CD8-positive, alpha-beta memory T cell (primary cell): ENCODE results near the gene MX1. TPM values are rescaled to one million over a fixed set of nuclear protein-coding genes. Genes with fewer than 3 reads are reported as not detected.

ENCODE experiments used
- CTCF ChIA-PET: fragments of 350-600 bp; sonication (Branson Sonifier 250); formaldehyde crosslinking; loops from one replicate; lab custom pipeline; 2021; ENCODE audit warnings: antibody characterized with exemption; lab: Charles Lee
- POLR2A ChIA-PET: fragments of 350-600 bp; sonication (Branson Sonifier 250); formaldehyde crosslinking; loops from one replicate; lab custom pipeline; 2021; ENCODE audit warnings: antibody characterized with exemption; lab: Charles Lee
- DNase-seq, 5 donors: peaks; one replicate each; pipeline versions ENCODE4 v3.0.0 to v3.0.0-alpha.2; 2020 to 2022; ENCODE audit warnings: mixed read lengths in 1 of 5
- H3K27ac ChIP-seq: one replicate; pipeline ENCODE4 v1.7.0; 2013; ENCODE audit warnings: low read depth, mild to moderate bottlenecking, low read length, moderate library complexity
- H3K27me3 ChIP-seq: 2 replicates; pipeline ENCODE4 v1.7.0; 2013; ENCODE audit warnings: low read length, mild to moderate bottlenecking; ENCODE audit not compliant: insufficient read depth, poor library complexity, severe bottlenecking
- H3K36me3 ChIP-seq: 2 replicates; pipeline ENCODE4 v1.7.0; 2013; ENCODE audit warnings: mild to moderate bottlenecking, low read length, moderate library complexity; ENCODE audit not compliant: insufficient read depth
- H3K4me1 ChIP-seq: 2 replicates; pipeline ENCODE4 v1.7.0; 2013; ENCODE audit warnings: mild to moderate bottlenecking, low read length, moderate library complexity; ENCODE audit not compliant: insufficient read depth
- H3K4me3 ChIP-seq: 2 replicates; pipeline ENCODE4 v1.7.0; 2013; ENCODE audit warnings: mild to moderate bottlenecking, low read length
- H3K9me3 ChIP-seq: 2 replicates; pipeline ENCODE4 v1.7.0; 2013; ENCODE audit warnings: mild to moderate bottlenecking, low read length
- H3K27ac Mint-ChIP-seq, 8 donors: one replicate each; pipeline ENCODE4 v1.8.0; 2020 to 2021; ENCODE audit warnings: mixed read lengths in 8 of 8, mild to moderate bottlenecking in 6 of 8, inconsistent platforms in 3 of 8, moderate library complexity in 3 of 8
- H3K27me3 Mint-ChIP-seq, 2 donors: one replicate each; pipeline ENCODE4 v1.8.0; 2020 to 2021; ENCODE audit warnings: mixed read lengths in 2 of 2, mild to moderate bottlenecking in 1 of 2, moderate library complexity in 1 of 2
- H3K36me3 Mint-ChIP-seq, 3 donors: one replicate each; pipeline ENCODE4 v1.8.0; 2020 to 2021; ENCODE audit warnings: mixed read lengths in 3 of 3, inconsistent platforms in 1 of 3, mild to moderate bottlenecking in 1 of 3
- H3K4me1 Mint-ChIP-seq, 3 donors: one replicate each; pipeline ENCODE4 v1.8.0; 2020 to 2021; ENCODE audit warnings: mixed read lengths in 3 of 3, inconsistent platforms in 1 of 3, mild to moderate bottlenecking in 1 of 3
- H3K4me3 Mint-ChIP-seq, 7 donors: one replicate each; pipeline ENCODE4 v1.8.0; 2020 to 2021; ENCODE audit warnings: mixed read lengths in 7 of 7, mild to moderate bottlenecking in 6 of 7, moderate library complexity in 4 of 7, inconsistent platforms in 2 of 7
- H3K9me3 Mint-ChIP-seq, 5 donors: one replicate each; pipeline ENCODE4 v1.8.0; 2020 to 2022; ENCODE audit warnings: mixed read lengths in 5 of 5, mild to moderate bottlenecking in 3 of 5, moderate library complexity in 2 of 5, inconsistent platforms in 1 of 5
- polyA plus RNA-seq: library from polyadenylated mRNA; unstranded; fragments of 300-500 nt; fragmentation: Illumina TruSeq; gene quantifications from one replicate; pipeline ENCODE4 v1.2.3, GENCODE V29; 2021
- total RNA-seq, 2 experiments: library from RNA; stranded (reverse); gene quantifications; one replicate each; pipeline ENCODE4 v1.2.3, GENCODE V29; 2021

MX1 gene
- total RNA-seq (10 to 100 TPM; 10.5 to 10.6 TPM), polyA plus RNA-seq (75.9 TPM)

- Histone ChIP-seq H3K27me3 (no peaks in the 10 kb centered on the region), H3K4me1 (peaks cover 12% of the 10 kb centered on the region), H3K9me3 (no peaks in the 10 kb centered on the region), H3K4me3 (peak within 1 kb of the TSS; percentile 82), H3K36me3 (peaks cover 5% of the 10 kb centered on the region), H3K27ac (peak within 1 kb of the TSS; percentile 70)
- POLR2A ChIA-PET: interaction anchor here (0.8 to 2.8 kb wide), 5 partner anchors 9 to 143 kb away, joined by 3 to 21 read pairs (median 4); partner anchors contain the start of gene MX2
- Mint-ChIP-seq H3K9me3 (no peaks in the 10 kb centered on the region), H3K27ac (peak within 1 kb of the TSS; percentile 92 to 98 (median 96)), H3K4me1 (peaks cover 33 to 58% (median 44%) of the 10 kb centered on the region in 3 donors), H3K36me3 (peaks cover 0 to 34% (median 4%) of the 10 kb centered on the region in 3 donors), H3K27me3 (no peaks in the 10 kb centered on the region), H3K4me3 (peak within 1 kb of the TSS; percentile 93 to 98 (median 97))
- CTCF ChIA-PET: interaction anchor here (1.7 kb wide), 1 partner anchor 57 kb away, joined by 4 read pairs; no protein-coding TSS in a partner anchor
- peak; percentile 69 to 90 (median 82) for DNase-seq
Measured at GRCh38 chr21:41425954-41426675, at the start of gene MX1. Gene MX1, plus strand, starts transcription at chr21:41426239. Its CDS starts 5,832 bp downstream, at chr21:41432071.

GRCh38 chr21:41377715-41378114 is 48.3 kb upstream of the MX1 start:
- H3K4me3 Mint-ChIP-seq: peak overlapping the region in 1 of 7 donors; percentile 34
- peaks cover 15 to 76% (median 27%) of the 10 kb centered on the region in 3 donors for H3K36me3 Mint-ChIP-seq
- no peaks in the 10 kb centered on the region for H3K9me3 ChIP-seq
- no peaks in the 10 kb centered on the region for H3K9me3 Mint-ChIP-seq
- POLR2A ChIA-PET: no interaction called here
- H3K4me1 ChIP-seq: peaks cover 6% of the 10 kb centered on the region
- peak overlapping the region in 2 of 8 donors; percentile 11 to 56 for H3K27ac Mint-ChIP-seq
- no peak overlapping the region for H3K4me3 ChIP-seq
- no peaks in the 10 kb centered on the region for H3K27me3 ChIP-seq
- H3K27me3 Mint-ChIP-seq: no peaks in the 10 kb centered on the region
- CTCF ChIA-PET: interaction anchor here (1.2 kb wide), 1 partner anchor 95 kb away, joined by 3 read pairs; no protein-coding TSS in a partner anchor
- H3K27ac ChIP-seq: no peak overlapping the region
- peaks cover 31% of the 10 kb centered on the region for H3K36me3 ChIP-seq
- DNase-seq: peak in 1 of 5 donors; percentile 39
- peaks cover 7 to 19% (median 7%) of the 10 kb centered on the region in 3 donors for H3K4me1 Mint-ChIP-seq

GRCh38 chr21:41378849-41379248 is 47.2 kb upstream of the MX1 start:
- H3K36me3 ChIP-seq: peaks cover 32% of the 10 kb centered on the region
- CTCF ChIA-PET: interaction anchor here (1.2 kb wide), 1 partner anchor 96 kb away, joined by 3 read pairs; no protein-coding TSS in a partner anchor

GRCh38 chr21:41379901-41380300 is 46.1 kb upstream of the MX1 start:
- Histone ChIP-seq H3K4me1 (peaks cover 3% of the 10 kb centered on the region), H3K9me3 (no peaks in the 10 kb centered on the region), H3K27ac (no peak overlapping the region), H3K36me3 (peaks cover 32% of the 10 kb centered on the region), H3K4me3 (no peak overlapping the region), H3K27me3 (no peaks in the 10 kb centered on the region)
- peak overlapping the region in 1 of 8 donors; percentile 63 for H3K27ac Mint-ChIP-seq
- DNase-seq: peak in 1 of 5 donors; percentile 29
- POLR2A ChIA-PET: no interaction called here
- peaks cover 16 to 86% (median 29%) of the 10 kb centered on the region in 3 donors for H3K36me3 Mint-ChIP-seq
- no peaks in the 10 kb centered on the region for H3K27me3 Mint-ChIP-seq
- H3K4me3 Mint-ChIP-seq: no peak overlapping the region
- CTCF ChIA-PET: interaction anchor here (0.8 kb wide), 1 partner anchor 45 kb away, joined by 3 read pairs; no protein-coding TSS in a partner anchor
- peaks cover 2 to 3% (median 3%) of the 10 kb centered on the region in 3 donors for H3K4me1 Mint-ChIP-seq
- H3K9me3 Mint-ChIP-seq: no peaks in the 10 kb centered on the region

More at GRCh38 chr21:41378849-41379248, 47.2 kb upstream of the MX1 start:
- no peaks in the 10 kb centered on the region for H3K27me3 ChIP-seq
- peaks cover 6% of the 10 kb centered on the region for H3K4me1 ChIP-seq
- H3K4me1 Mint-ChIP-seq: peaks cover 5 to 10% (median 7%) of the 10 kb centered on the region in 3 donors
- peak overlapping the region in 1 of 8 donors; percentile 60 for H3K27ac Mint-ChIP-seq
- no peaks in the 10 kb centered on the region for H3K27me3 Mint-ChIP-seq
- H3K9me3 Mint-ChIP-seq: no peaks in the 10 kb centered on the region
- no peak overlapping the region for H3K27ac ChIP-seq
- H3K36me3 Mint-ChIP-seq: peaks cover 16 to 84% (median 29%) of the 10 kb centered on the region in 3 donors
- H3K9me3 ChIP-seq: no peaks in the 10 kb centered on the region
- no peak overlapping the region for H3K4me3 Mint-ChIP-seq
- peak in 1 of 5 donors; percentile 16 for DNase-seq
- no peak overlapping the region for H3K4me3 ChIP-seq
- POLR2A ChIA-PET: no interaction called here

- Histone ChIP-seq H3K9me3 (no peaks in the 10 kb centered on the region), H3K36me3 (peaks cover 32% of the 10 kb centered on the region), H3K4me3 (no peak overlapping the region), H3K27me3 (no peaks in the 10 kb centered on the region), H3K27ac (no peak overlapping the region), H3K4me1 (no peaks in the 10 kb centered on the region)
- Mint-ChIP-seq H3K27ac (no peak overlapping the region), H3K4me3 (no peak overlapping the region), H3K27me3 (no peaks in the 10 kb centered on the region), H3K9me3 (no peaks in the 10 kb centered on the region), H3K4me1 (peaks cover 0 to under 1% (median 0%) of the 10 kb centered on the region in 3 donors), H3K36me3 (peaks cover 21 to 89% (median 31%) of the 10 kb centered on the region in 3 donors)
- ChIA-PET CTCF (interaction anchor here (1.2 kb wide), 1 partner anchor 81 kb away, joined by 3 read pairs; no protein-coding TSS in a partner anchor), POLR2A (no interaction called here)
- no peak for DNase-seq
Measured at GRCh38 chr21:41381731-41382130, 44.3 kb upstream of the MX1 start.

GRCh38 chr21:41387042-41387819 is 38.8 kb upstream of the MX1 start:
- no peak overlapping the region for H3K27ac ChIP-seq
- H3K4me1 ChIP-seq: no peaks in the 10 kb centered on the region
- H3K36me3 ChIP-seq: peaks cover 12% of the 10 kb centered on the region
- ChIA-PET CTCF (no interaction called here), POLR2A (no interaction called here)
- Mint-ChIP-seq H3K4me3 (no peak overlapping the region), H3K27ac (peak overlapping the region in 1 of 8 donors; percentile 72), H3K27me3 (no peaks in the 10 kb centered on the region), H3K9me3 (no peaks in the 10 kb centered on the region), H3K4me1 (peaks cover 0 to 1% (median 0%) of the 10 kb centered on the region in 3 donors), H3K36me3 (peaks cover 11 to 81% (median 29%) of the 10 kb centered on the region in 3 donors)
- DNase-seq: no peak
- no peaks in the 10 kb centered on the region for H3K9me3 ChIP-seq
- H3K4me3 ChIP-seq: no peak overlapping the region
- H3K27me3 ChIP-seq: no peaks in the 10 kb centered on the region

GRCh38 chr21:41387824-41388223 is 38.2 kb upstream of the MX1 start:
- POLR2A ChIA-PET: no interaction called here
- Histone ChIP-seq H3K9me3 (no peaks in the 10 kb centered on the region), H3K4me1 (no peaks in the 10 kb centered on the region), H3K4me3 (no peak overlapping the region), H3K27me3 (no peaks in the 10 kb centered on the region), H3K36me3 (peaks cover 7% of the 10 kb centered on the region), H3K27ac (no peak overlapping the region)
- H3K4me1 Mint-ChIP-seq: peaks cover 0 to 1% (median 0%) of the 10 kb centered on the region in 3 donors
- peak overlapping the region in 1 of 8 donors; percentile 15 for H3K27ac Mint-ChIP-seq
- peaks cover 5 to 77% (median 29%) of the 10 kb centered on the region in 3 donors for H3K36me3 Mint-ChIP-seq
- H3K9me3 Mint-ChIP-seq: no peaks in the 10 kb centered on the region
- DNase-seq: no peak
- no peaks in the 10 kb centered on the region for H3K27me3 Mint-ChIP-seq
- CTCF ChIA-PET: no interaction called here
- H3K4me3 Mint-ChIP-seq: no peak overlapping the region
